ENCODE results near the gene HSPH1. TPM values are rescaled to one million over a fixed set of nuclear protein-coding genes. Genes with fewer than 3 reads are reported as not detected.

Gene HSPH1
- total RNA-seq, 6 donors from 2014 or later: 32.5 to 93.1 (median 53.2) TPM

DNA sequence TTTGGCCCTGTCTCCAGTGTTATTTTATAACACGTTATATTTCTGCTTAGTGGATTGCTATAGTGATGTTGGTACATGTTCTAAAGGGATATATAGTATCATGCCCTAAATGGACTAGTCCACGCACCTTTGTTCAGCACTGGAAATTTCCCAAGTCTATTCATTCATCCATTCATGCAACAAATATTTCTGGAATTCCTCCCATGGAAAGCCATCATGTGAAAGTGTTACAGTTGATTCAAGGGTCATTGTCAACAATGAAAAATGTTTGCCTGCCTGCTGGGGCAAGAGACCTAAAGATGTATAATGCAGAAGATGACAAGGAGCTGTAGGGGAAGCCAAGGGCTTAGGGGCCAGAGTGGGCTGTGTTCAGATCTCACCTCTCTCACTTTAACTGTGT lies 10.8 kb upstream of the HSPH1 start:
- H3K9me3 ChIP-seq: no peaks in the 10 kb centered on the region
- H3K27ac ChIP-seq: no peak overlapping the region
- TF ChIP-seq POLR2A (IDR thresholded peaks at IDR 0.05): no peak
- TF ChIP-seq, protein P1, sequence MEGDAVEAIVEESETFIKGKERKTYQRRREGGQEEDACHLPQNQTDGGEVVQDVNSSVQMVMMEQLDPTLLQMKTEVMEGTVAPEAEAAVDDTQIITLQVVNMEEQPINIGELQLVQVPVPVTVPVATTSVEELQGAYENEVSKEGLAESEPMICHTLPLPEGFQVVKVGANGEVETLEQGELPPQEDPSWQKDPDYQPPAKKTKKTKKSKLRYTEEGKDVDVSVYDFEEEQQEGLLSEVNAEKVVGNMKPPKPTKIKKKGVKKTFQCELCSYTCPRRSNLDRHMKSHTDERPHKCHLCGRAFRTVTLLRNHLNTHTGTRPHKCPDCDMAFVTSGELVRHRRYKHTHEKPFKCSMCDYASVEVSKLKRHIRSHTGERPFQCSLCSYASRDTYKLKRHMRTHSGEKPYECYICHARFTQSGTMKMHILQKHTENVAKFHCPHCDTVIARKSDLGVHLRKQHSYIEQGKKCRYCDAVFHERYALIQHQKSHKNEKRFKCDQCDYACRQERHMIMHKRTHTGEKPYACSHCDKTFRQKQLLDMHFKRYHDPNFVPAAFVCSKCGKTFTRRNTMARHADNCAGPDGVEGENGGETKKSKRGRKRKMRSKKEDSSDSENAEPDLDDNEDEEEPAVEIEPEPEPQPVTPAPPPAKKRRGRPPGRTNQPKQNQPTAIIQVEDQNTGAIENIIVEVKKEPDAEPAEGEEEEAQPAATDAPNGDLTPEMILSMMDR (IDR thresholded peaks at IDR 0.05): no peak
- peak in 1 of 4 donors; percentile 9 for TF ChIP-seq EP300 (IDR thresholded peaks at IDR 0.05)
- TF ChIP-seq POLR2AphosphoS5 (IDR thresholded peaks at IDR 0.05): no peak
- H3K36me3 ChIP-seq: no peaks in the 10 kb centered on the region
- 71 to 74% methylated on average over 2 of the region's 2 CpGs for WGBS, 2 donors
- no peaks in the 10 kb centered on the region for H3K4me1 ChIP-seq
- DNase-seq (no peak), ATAC-seq (ENCODE audit: low FRiP score in 2 of 2) (no peak)
- H3K27me3 ChIP-seq: no peaks in the 10 kb centered on the region
- no peak overlapping the region for H3K4me3 ChIP-seq

GRCh38 chr13:31172001-31172400 lies 10.3 kb upstream of the HSPH1 start:
- DNase-seq (no peak), ATAC-seq (ENCODE audit: low FRiP score in 2 of 2) (no peak)
- 78 to 90% methylated on average over 3 of the region's 3 CpGs for WGBS, 2 donors
- TF ChIP-seq EP300 (IDR thresholded peaks at IDR 0.05) (no peak), POLR2A (IDR thresholded peaks at IDR 0.05) (no peak), POLR2AphosphoS5 (IDR thresholded peaks at IDR 0.05) (no peak)
- TF ChIP-seq, protein P1 (IDR thresholded peaks at IDR 0.05): no peak
- Histone ChIP-seq H3K9me3 (no peaks in the 10 kb centered on the region), H3K27ac (no peak overlapping the region), H3K27me3 (no peaks in the 10 kb centered on the region), H3K4me1 (no peaks in the 10 kb centered on the region), H3K36me3 (no peaks in the 10 kb centered on the region), H3K4me3 (no peak overlapping the region)

DNA sequence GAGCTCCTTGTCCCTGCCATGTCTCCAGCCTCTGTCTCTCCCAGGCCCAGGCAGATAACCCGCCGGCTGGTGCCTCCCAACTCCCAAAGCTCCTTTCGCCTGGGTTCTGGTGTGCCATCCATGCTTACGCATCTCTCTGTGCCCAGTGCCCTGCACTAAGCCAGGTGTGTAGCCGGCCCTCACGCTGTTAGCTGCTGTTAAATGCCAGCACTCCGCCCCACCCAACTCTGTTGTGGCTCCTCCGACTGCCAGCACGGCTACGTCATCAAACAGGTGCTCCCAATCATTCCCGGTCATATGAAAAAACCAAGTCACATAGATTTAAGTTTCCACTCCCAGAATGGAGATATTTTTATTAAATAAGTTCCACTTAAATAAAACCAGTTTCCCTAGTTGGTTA lies 7.0 kb upstream of the HSPH1 start:
- no peak overlapping the region for H3K4me3 ChIP-seq
- TF ChIP-seq, protein P1 (IDR thresholded peaks at IDR 0.05): no peak
- TF ChIP-seq EP300 (IDR thresholded peaks at IDR 0.05): no peak
- no peak for TF ChIP-seq POLR2A (IDR thresholded peaks at IDR 0.05)
- TF ChIP-seq POLR2AphosphoS5 (IDR thresholded peaks at IDR 0.05): no peak
- H3K9me3 ChIP-seq: no peaks in the 10 kb centered on the region
- DNase-seq (no peak), ATAC-seq (ENCODE audit: low FRiP score in 2 of 2) (no peak)
- no peaks in the 10 kb centered on the region for H3K36me3 ChIP-seq
- H3K4me1 ChIP-seq: no peaks in the 10 kb centered on the region
- 88 to 91% methylated on average over 11 of the region's 11 CpGs for WGBS, 2 donors
- no peak overlapping the region for H3K27ac ChIP-seq
- H3K27me3 ChIP-seq: no peaks in the 10 kb centered on the region

DNA sequence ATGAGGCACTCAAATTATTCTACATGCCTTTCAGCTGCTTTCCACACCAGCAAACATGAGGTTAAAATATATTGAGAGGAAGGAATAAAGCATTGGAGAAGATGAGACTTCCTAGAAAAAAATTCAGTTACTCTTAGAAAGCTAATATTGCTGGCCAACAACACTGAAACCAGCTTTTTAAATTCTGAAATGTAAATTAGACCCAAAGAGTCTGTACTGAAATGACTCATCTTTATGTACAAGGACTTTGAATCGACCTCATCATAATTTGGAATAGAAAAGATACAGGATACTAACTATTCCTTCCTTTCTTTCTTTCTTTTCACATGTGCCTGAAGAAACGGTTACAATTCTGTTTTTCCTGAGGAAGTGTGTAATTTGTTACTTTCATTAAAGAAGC lies 6.5 kb upstream of the HSPH1 start:
- DNase-seq: no peak
- Histone ChIP-seq H3K27ac (no peak overlapping the region), H3K4me3 (no peak overlapping the region), H3K36me3 (no peaks in the 10 kb centered on the region), H3K27me3 (no peaks in the 10 kb centered on the region), H3K4me1 (peaks cover 0 to under 1% (median 0%) of the 10 kb centered on the region in 4 donors), H3K9me3 (no peaks in the 10 kb centered on the region)
- no peak for ATAC-seq (ENCODE audit: low FRiP score in 2 of 2)
- WGBS, 2 donors: 43 to 45% methylated on average over 2 of the region's 2 CpGs
- TF ChIP-seq EP300 (IDR thresholded peaks at IDR 0.05): no peak
- TF ChIP-seq, protein P1 (IDR thresholded peaks at IDR 0.05): no peak
- TF ChIP-seq POLR2A (IDR thresholded peaks at IDR 0.05): no peak
- TF ChIP-seq POLR2AphosphoS5 (IDR thresholded peaks at IDR 0.05): no peak

- no peak for ATAC-seq (ENCODE audit: low FRiP score in 2 of 2)
- no peak for DNase-seq
Observed at GRCh38 chr13:31167490-31167889, 5.8 kb upstream of the HSPH1 start.

More at GRCh38 chr13:31167490-31167889, 5.8 kb upstream of the HSPH1 start:
- Histone ChIP-seq H3K4me1 (peaks cover 0 to 7% (median 0%) of the 10 kb centered on the region in 4 donors), H3K27ac (no peak overlapping the region), H3K36me3 (no peaks in the 10 kb centered on the region), H3K4me3 (no peak overlapping the region), H3K27me3 (no peaks in the 10 kb centered on the region), H3K9me3 (no peaks in the 10 kb centered on the region)
- no peak for TF ChIP-seq POLR2AphosphoS5 (IDR thresholded peaks at IDR 0.05)
- TF ChIP-seq EP300 (IDR thresholded peaks at IDR 0.05): no peak
- TF ChIP-seq, protein P1 (IDR thresholded peaks at IDR 0.05): no peak
- TF ChIP-seq POLR2A (IDR thresholded peaks at IDR 0.05): no peak
